Measurements from ENCODE around the gene C1QTNF7.

C1QTNF7 gene

DNA sequence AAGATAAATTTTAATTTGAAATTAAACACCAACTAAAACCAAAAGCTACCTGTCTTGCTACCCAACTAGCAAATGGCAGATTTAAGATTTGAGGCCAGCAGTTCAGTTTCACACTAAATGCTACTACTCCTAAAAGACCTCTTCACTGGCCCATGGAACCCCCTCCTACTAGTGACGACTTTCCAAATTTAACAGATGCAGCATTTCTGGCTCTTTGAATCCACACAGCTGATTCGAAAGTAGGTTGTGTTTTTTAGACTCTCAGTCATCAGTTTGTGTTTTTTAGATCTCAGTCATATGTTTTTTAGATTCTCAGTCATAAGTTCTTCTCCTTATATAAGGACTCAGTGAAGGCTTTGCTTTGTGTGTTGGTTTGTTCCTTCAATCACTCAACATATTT, 30.8 kb downstream of the C1QTNF7 start:
- DNase-seq = no peak

DNA sequence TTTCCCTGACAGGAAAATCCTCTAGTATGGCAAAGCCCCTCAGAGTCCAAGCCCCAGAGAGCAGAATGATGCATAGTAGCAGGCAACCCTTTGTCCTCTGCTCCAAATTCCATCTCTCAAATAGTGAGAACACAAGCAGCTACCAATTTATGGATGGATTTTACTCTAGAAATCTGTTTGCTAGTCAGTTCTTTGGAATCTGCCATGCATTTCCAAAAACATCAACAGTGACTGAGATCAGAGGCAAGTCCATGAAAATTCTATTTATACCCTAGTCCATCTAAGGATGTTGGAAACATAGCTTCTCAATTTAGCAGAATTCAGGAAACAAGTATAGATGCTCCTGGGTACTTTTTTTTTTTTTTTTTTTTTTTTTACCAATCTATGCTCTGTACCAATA, 31.9 kb downstream of the C1QTNF7 start:
- DNase-seq = no peak

DNA sequence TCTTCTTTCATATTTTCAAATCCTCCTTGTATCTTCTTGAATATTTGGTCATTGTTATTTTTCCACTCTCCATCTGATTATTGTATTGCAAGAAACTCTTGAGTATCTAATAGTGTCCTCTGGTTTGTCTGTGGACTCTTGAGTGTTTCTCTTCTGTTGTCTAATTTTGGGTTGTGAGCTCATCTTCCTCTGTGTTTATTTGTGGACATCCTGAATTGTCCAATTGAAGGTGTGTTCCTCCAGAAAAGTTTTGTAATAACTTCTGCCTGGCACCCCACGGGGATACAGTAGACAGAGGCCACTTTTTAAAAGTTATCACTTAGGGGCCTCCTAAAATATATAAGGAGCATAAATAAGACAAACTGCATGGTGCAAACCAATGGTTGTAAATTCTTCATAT, 38.8 kb downstream of the C1QTNF7 start:
- DNase-seq = no peak

DNA sequence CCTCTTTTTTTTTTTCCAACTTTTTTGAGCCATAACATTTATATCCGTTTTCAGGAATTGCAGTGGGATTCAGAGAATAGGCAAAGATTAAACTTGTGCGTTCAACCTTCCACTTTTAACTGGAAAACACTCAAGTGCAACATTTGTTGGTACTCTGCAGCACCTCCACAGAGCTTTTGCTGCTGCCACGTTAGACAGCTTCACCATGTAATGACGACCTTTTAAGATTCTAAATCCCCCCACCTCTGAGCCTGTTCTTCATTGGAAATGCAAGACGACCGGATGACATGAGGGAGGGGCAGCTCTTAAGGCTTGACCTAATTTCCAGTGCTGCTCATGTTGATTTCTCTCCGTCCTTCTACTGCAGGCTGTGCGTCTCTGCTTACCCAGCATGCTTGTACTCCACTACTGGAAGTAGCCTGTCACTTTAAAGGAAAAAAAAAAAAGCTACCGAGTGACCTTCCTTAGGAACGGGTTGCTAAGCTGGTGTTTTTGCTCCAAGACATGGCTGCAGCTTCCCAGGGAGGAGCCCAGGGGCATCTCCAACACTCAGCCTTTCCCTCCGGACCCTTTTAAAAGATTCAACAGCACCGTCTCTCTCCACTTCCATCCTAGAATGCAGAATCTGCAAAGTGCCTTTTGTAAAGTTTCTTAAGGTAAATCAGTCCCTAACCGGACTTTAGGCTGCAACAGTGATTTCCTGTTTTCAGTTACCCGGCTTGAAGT, 41.7 kb downstream of the C1QTNF7 start, which contains the start of gene CC2D2A:
TSS of gene CC2D2A (plus strand) at position 481 of the 726 bp plus-strand sequence. CDS start 6,051 bp downstream, outside the sequence.
- DNase-seq = no peak

GRCh38 chr4:15470128-15470475, 42.3 kb downstream of the C1QTNF7 start:
- no peak for DNase-seq

- DNase-seq = no peak
Measured at GRCh38 chr4:15476396-15476795, 48.6 kb downstream of the C1QTNF7 start.

DNA sequence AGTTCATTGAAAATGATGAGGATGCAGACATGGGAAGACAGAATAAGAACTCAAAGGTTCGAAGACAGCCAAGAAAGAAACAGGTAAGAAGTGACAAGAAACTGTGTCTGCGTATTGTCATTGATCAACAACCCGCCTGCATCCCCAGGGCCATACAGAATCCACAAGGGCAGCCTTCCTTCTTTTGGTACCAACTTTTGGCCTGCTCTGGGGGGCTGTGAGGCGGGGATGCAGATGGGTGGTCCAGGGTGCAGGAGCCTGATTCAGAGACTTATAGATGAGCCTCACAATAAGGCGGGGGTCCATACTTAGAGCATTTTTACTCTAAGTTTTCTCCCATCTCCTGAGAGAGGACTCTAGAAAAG, 50.9 kb downstream of the C1QTNF7 start:
- no peak for DNase-seq

DNA sequence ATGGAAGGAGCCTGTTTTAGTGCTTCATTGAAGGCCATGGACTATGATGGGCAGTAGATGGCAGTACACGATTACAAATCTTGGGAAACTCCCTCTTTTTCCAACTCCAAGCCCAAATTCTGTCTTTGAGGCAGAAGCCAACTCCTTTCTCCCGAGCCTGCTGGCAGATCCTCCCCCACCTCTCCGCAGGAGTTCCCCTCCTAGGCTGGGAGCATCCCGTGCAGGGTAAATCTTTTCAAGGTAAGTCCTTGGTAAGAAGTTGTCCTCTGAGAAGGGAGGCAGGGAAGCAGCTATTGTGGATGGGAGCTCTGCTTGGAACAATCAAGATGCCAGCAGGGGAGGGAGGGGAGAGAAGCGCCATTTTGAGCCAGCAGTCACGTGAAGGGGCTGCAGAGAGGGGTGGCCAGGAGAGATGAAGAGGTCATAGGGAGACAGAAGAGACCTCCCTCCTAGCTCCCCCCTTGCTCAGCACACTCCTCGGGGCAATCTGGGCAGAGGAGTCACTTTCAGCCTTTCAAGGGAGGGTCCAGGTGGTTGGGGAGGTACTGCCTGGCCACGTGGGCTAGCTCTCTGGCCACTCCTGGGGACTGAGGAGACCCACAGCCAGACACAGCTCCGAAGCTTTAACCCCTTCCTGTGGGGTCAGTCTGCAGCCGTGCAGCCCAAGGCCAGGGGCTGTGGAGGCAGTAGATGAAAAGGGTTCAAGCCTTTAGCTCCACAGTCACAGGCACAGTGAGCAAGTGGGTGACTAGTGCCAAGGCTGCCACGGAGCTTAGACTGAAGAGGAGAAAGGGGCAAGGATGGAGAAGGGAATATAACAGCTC, 51.5 kb downstream of the C1QTNF7 start:
- DNase-seq = no peak

DNA sequence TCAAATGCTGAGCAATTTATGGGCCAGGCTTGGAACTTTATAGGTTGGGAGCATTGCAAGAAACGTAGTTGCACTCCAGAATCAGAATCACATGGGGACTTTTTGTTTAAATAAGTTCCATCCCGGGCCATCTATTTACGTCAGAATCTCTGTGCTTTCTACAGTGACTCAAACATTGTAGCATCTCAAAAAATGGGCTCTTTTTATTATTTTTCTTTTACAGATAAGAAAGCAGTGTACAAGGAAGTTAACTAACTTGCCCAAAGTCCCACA, 52.0 kb downstream of the C1QTNF7 start:
- DNase-seq = no peak

GRCh38 chr4:15481961-15482745, 54.3 kb downstream of the C1QTNF7 start:
- DNase-seq = no peak

DNA sequence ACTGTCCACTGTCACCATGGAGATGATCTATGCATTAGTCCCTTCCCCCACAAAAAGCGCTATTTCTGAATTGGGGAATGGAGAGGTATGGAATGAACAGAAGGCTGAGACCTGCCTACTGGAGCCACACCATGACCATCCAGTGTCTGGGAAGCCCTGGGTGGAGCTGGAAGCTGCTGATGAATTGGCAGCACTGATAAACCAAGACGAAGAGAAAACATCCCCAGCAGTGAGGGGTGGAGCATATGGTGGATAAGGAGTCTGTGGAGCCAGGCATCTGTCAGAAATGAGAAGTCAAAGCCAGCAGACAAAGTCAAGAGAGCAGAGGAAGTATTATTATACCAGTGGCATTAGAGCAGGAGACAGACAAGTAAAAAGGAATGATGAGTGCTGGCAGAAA, 55.0 kb downstream of the C1QTNF7 start:
- no peak for DNase-seq

- no peak for DNase-seq
Measured at GRCh38 chr4:15488136-15488535, 60.3 kb downstream of the C1QTNF7 start.

- no peak for DNase-seq
Measured at GRCh38 chr4:15488658-15489470, 61.0 kb downstream of the C1QTNF7 start.

GRCh38 chr4:15489551-15489950, 61.7 kb downstream of the C1QTNF7 start:
- DNase-seq = no peak

DNA sequence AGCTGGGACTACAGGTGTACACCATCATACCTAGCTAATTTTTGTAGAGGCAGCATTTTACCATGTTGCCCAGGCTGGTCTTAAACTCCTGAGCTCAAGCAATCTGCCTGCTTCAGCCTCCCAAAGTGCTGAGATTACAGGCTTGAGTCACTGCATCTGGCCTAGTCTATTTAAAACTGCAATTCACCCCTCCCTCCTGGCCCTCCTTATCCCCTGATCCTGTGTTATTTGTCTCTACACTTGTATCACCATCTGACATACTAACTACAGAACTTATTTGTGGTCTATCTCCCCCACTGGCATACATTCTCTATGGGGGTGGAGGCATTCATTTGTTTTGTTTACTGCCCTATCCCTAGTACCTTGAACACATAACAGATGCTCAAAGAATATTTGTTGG, 65.6 kb downstream of the C1QTNF7 start:
- no peak for DNase-seq

- no peak for DNase-seq
Measured at GRCh38 chr4:15495621-15496020, 67.8 kb downstream of the C1QTNF7 start.
